Neural crest cell (in vitro differentiated cells): Measurements from ENCODE around the gene RENBP. TPM values are rescaled to one million over a fixed set of nuclear protein-coding genes. Genes with fewer than 3 reads are reported as not detected.

Experiments
- DNase-seq: peaks from one replicate; pipeline ENCODE4 v3.0.0; 2021; ENCODE audit warnings: low read depth, mixed read lengths, low spot score
- H3K27ac Mint-ChIP-seq: one replicate; pipeline ENCODE4 v1.8.0; 2021; ENCODE audit warnings: mild to moderate bottlenecking, mixed read lengths; ENCODE audit not compliant: unreplicated experiment
- H3K27me3 Mint-ChIP-seq: 2 replicates; pipeline ENCODE4 v1.8.0; 2021; ENCODE audit warnings: low read depth, mild to moderate bottlenecking, mixed read lengths
- H3K36me3 Mint-ChIP-seq: 2 replicates; pipeline ENCODE4 v1.8.0; 2021; ENCODE audit warnings: low read depth, mild to moderate bottlenecking, mixed read lengths
- H3K4me1 Mint-ChIP-seq: 2 replicates; pipeline ENCODE4 v1.8.0; 2021; ENCODE audit warnings: mixed read lengths
- H3K4me3 Mint-ChIP-seq: one replicate; pipeline ENCODE4 v1.8.0; 2021; ENCODE audit warnings: mild to moderate bottlenecking, mixed read lengths
- H3K9me3 Mint-ChIP-seq: 2 replicates; pipeline ENCODE4 v1.8.0; 2021; ENCODE audit warnings: mixed read lengths
- total RNA-seq: library from RNA; stranded (reverse); gene quantifications from 2 replicates; pipeline ENCODE4 v1.2.1, GENCODE V29; 2021
- TF ChIP-seq, protein P1 (sequence below): fragments of 200-600 bp; sonication (generic); conservative IDR thresholded peaks from 2 replicates; pipeline ENCODE4 v1.5.0; 2021; ENCODE audit warnings: antibody characterized with exemption, mild to moderate bottlenecking

RENBP gene
- total RNA-seq, 1 donor from 2014 or later: 11.4 TPM

DNA sequence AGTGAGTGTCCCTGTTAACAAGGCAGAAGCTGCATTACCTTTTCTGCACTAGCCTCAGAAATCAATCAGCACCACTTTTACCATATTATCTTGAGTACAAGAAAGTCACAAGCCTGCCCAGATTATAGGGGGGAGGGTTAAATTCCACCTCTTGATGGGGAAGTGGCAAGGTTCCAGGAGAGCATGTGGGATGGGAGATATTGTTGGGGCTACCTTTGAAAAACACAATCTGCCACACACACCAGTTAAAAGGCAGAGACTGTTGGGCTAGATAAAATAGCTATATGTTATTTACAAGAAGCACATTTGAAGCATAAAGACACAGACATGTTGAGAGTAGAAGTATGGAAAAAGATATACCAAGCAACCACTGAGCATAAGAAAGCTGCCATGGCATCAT lies 46.5 kb downstream of the RENBP start:
- Mint-ChIP-seq H3K9me3 (peaks cover 3% of the 10 kb centered on the region), H3K4me1 (peaks cover 22% of the 10 kb centered on the region), H3K27ac (no peak overlapping the region), H3K27me3 (no peaks in the 10 kb centered on the region), H3K4me3 (no peak overlapping the region), H3K36me3 (no peaks in the 10 kb centered on the region)
- no peak for DNase-seq
- TF ChIP-seq, protein P1, sequence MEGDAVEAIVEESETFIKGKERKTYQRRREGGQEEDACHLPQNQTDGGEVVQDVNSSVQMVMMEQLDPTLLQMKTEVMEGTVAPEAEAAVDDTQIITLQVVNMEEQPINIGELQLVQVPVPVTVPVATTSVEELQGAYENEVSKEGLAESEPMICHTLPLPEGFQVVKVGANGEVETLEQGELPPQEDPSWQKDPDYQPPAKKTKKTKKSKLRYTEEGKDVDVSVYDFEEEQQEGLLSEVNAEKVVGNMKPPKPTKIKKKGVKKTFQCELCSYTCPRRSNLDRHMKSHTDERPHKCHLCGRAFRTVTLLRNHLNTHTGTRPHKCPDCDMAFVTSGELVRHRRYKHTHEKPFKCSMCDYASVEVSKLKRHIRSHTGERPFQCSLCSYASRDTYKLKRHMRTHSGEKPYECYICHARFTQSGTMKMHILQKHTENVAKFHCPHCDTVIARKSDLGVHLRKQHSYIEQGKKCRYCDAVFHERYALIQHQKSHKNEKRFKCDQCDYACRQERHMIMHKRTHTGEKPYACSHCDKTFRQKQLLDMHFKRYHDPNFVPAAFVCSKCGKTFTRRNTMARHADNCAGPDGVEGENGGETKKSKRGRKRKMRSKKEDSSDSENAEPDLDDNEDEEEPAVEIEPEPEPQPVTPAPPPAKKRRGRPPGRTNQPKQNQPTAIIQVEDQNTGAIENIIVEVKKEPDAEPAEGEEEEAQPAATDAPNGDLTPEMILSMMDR: no peak

- no peak for DNase-seq
- TF ChIP-seq, protein P1: no peak
- peaks cover 11% of the 10 kb centered on the region for H3K36me3 Mint-ChIP-seq
- no peak overlapping the region for H3K27ac Mint-ChIP-seq
- no peak overlapping the region for H3K4me3 Mint-ChIP-seq
- peaks cover 16% of the 10 kb centered on the region for H3K4me1 Mint-ChIP-seq
- peaks cover 24% of the 10 kb centered on the region for H3K27me3 Mint-ChIP-seq
- peaks cover 3% of the 10 kb centered on the region for H3K9me3 Mint-ChIP-seq
Measured at GRCh38 chrX:153889123-153889522, 55.3 kb downstream of the RENBP start.

GRCh38 chrX:153888344-153888743 lies 56.1 kb downstream of the RENBP start:
- peak overlapping the region; percentile 55 for H3K4me3 Mint-ChIP-seq
- TF ChIP-seq, protein P1: no peak
- no peak overlapping the region for H3K27ac Mint-ChIP-seq
- peaks cover 27% of the 10 kb centered on the region for H3K27me3 Mint-ChIP-seq
- peaks cover 17% of the 10 kb centered on the region for H3K4me1 Mint-ChIP-seq
- H3K9me3 Mint-ChIP-seq: peaks cover 3% of the 10 kb centered on the region
- DNase-seq: no peak
- peaks cover 11% of the 10 kb centered on the region for H3K36me3 Mint-ChIP-seq

GRCh38 chrX:153887385-153887784 lies 57.1 kb downstream of the RENBP start:
- Mint-ChIP-seq H3K4me3 (peak overlapping the region; percentile 74), H3K27ac (no peak overlapping the region), H3K4me1 (peaks cover 18% of the 10 kb centered on the region), H3K36me3 (peaks cover 11% of the 10 kb centered on the region), H3K9me3 (peaks cover 3% of the 10 kb centered on the region), H3K27me3 (peaks cover 28% of the 10 kb centered on the region)
- TF ChIP-seq, protein P1: no peak
- no peak for DNase-seq

GRCh38 chrX:153886915-153887314 lies 57.5 kb downstream of the RENBP start:
- H3K27ac Mint-ChIP-seq: no peak overlapping the region
- TF ChIP-seq, protein P1: no peak
- H3K4me3 Mint-ChIP-seq: peak overlapping the region; percentile 89
- H3K4me1 Mint-ChIP-seq: peaks cover 22% of the 10 kb centered on the region
- H3K9me3 Mint-ChIP-seq: peaks cover 3% of the 10 kb centered on the region
- H3K36me3 Mint-ChIP-seq: peaks cover 11% of the 10 kb centered on the region
- peaks cover 30% of the 10 kb centered on the region for H3K27me3 Mint-ChIP-seq
- DNase-seq: no peak
